Endodermal cell (in vitro differentiated cells): ENCODE results near the gene ATXN10. TPM values are rescaled to one million over a fixed set of nuclear protein-coding genes. Genes with fewer than 3 reads are reported as not detected.
A peak's percentile ranks its signal among the peaks of the same experiment; 100 is the strongest.

Source experiments
- DNase-seq: peaks from one replicate; pipeline ENCODE4 v3.0.0-alpha.2; 2017
- H3K27ac ChIP-seq: 2 replicates; pipeline ENCODE4 v1.5.1; 2013; ENCODE audit warnings: mild to moderate bottlenecking, low read depth, low read length, moderate library complexity
- H3K27me3 ChIP-seq: 2 replicates; pipeline ENCODE4 v1.6.1; 2013; ENCODE audit warnings: mild to moderate bottlenecking, low read length, moderate library complexity; ENCODE audit not compliant: insufficient read depth, control insufficient read depth, poor library complexity, severe bottlenecking
- H3K36me3 ChIP-seq: 2 replicates; pipeline ENCODE4 v1.7.0; 2013; ENCODE audit warnings: mild to moderate bottlenecking, low read length, moderate library complexity; ENCODE audit not compliant: control insufficient read depth, insufficient read depth
- H3K4me1 ChIP-seq: one replicate; pipeline ENCODE4 v1.7.0; 2013; ENCODE audit warnings: low read length; ENCODE audit not compliant: control insufficient read depth, insufficient read depth
- H3K4me3 ChIP-seq: 2 replicates; pipeline ENCODE4 v1.5.1; 2013; ENCODE audit warnings: mild to moderate bottlenecking, low read length, moderate library complexity
- H3K9ac ChIP-seq: 2 replicates; pipeline ENCODE4 v1.6.1; 2013; ENCODE audit warnings: mild to moderate bottlenecking, low read length, moderate library complexity; ENCODE audit not compliant: poor library complexity, severe bottlenecking; ENCODE audit errors: extremely low read depth
- H3K9me3 ChIP-seq: 2 replicates; pipeline ENCODE4 v1.6.1; 2013; ENCODE audit warnings: mild to moderate bottlenecking, low read length, moderate library complexity; ENCODE audit not compliant: control insufficient read depth
- H3K27ac Mint-ChIP-seq: 2 replicates; pipeline ENCODE4 v1.8.0; 2020; ENCODE audit warnings: mixed read lengths
- H3K27me3 Mint-ChIP-seq: 2 replicates; pipeline ENCODE4 v1.8.0; 2021; ENCODE audit warnings: mild to moderate bottlenecking, mixed read lengths; ENCODE audit not compliant: insufficient read depth
- H3K36me3 Mint-ChIP-seq: 2 replicates; pipeline ENCODE4 v1.8.0; 2020; ENCODE audit warnings: low read depth, mixed read lengths
- H3K4me1 Mint-ChIP-seq: 2 replicates; pipeline ENCODE4 v1.8.0; 2020; ENCODE audit warnings: mixed read lengths
- H3K4me3 Mint-ChIP-seq: 2 replicates; pipeline ENCODE4 v1.8.0; 2020; ENCODE audit warnings: mild to moderate bottlenecking, moderate library complexity, mixed read lengths
- H3K9me3 Mint-ChIP-seq: 2 replicates; pipeline ENCODE4 v1.8.0; 2020; ENCODE audit warnings: mild to moderate bottlenecking, mixed read lengths
- WGBS, 2 experiments: methylation state at CpG; one replicate each; pipeline versions ENCODE4 v1.1.5 to v1.1.7; 2013; ENCODE audit warnings: missing lambda C conversion rate in 2 of 2, mixed read lengths in 1 of 2; ENCODE audit not compliant: insufficient coverage in 1 of 2, insufficient read length in 1 of 2; 5-methylcytosine and 5-hydroxymethylcytosine counted together
- total RNA-seq, 2 donors: library from RNA; stranded (reverse); fragmentation: NEBNext Ultra II Directional in 1 of 2; extraction: Animal tissue kit (Norgen Biotek cat#: 25700) in 1 of 2; gene quantifications; 2 replicates in 1 of 2; 3 replicates in 1 of 2; pipeline ENCODE4 v1.2.1, GENCODE V29; 2021
- TF ChIP-seq, protein P1 (sequence below): fragments of 200-600 bp; sonication (generic); conservative IDR thresholded peaks from 2 replicates; pipeline ENCODE4 v1.5.0; 2021; ENCODE audit warnings: antibody characterized with exemption, mild to moderate bottlenecking

Gene ATXN10
- total RNA-seq, 2 donors from 2014 or later: 223 to 266 TPM

DNA sequence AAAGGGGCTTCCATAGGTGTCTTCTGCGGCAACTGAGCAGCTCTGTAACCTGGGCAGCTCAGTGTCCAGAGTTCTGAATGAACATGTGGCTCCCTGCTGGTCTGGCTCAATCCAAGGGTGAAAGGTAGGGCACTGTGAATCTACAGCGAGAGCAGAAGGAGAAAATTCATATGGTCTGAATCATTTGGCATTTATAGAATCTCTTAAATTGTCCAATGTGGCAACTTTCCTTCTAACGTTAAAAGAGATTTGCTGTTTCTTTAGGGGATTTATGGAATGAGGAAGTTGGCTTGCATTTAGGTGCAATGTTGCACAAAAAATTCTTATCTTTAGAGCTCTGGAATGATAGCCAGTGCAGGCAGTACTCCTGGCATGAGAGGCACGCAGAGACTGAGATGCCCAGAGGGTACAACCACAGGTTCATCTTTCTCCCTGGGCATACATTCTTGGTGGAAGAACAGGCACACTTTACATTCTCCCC lies 17.0 kb downstream of the ATXN10 start:
- Histone ChIP-seq H3K4me1 (no peaks in the 10 kb centered on the region), H3K9me3 (peaks cover 6% of the 10 kb centered on the region), H3K36me3 (peaks cover 45% of the 10 kb centered on the region), H3K9ac (no peak overlapping the region), H3K27me3 (no peaks in the 10 kb centered on the region), H3K27ac (no peak overlapping the region), H3K4me3 (no peak overlapping the region)
- Mint-ChIP-seq H3K27ac (no peak overlapping the region), H3K27me3 (no peaks in the 10 kb centered on the region), H3K36me3 (peaks cover 41% of the 10 kb centered on the region), H3K4me1 (peaks cover 15% of the 10 kb centered on the region), H3K9me3 (no peaks in the 10 kb centered on the region), H3K4me3 (no peak overlapping the region)
- no peak for DNase-seq
- WGBS, 2 experiments: 91 to 100% methylated on average over 4 of the region's 4 CpGs
- TF ChIP-seq, protein P1, sequence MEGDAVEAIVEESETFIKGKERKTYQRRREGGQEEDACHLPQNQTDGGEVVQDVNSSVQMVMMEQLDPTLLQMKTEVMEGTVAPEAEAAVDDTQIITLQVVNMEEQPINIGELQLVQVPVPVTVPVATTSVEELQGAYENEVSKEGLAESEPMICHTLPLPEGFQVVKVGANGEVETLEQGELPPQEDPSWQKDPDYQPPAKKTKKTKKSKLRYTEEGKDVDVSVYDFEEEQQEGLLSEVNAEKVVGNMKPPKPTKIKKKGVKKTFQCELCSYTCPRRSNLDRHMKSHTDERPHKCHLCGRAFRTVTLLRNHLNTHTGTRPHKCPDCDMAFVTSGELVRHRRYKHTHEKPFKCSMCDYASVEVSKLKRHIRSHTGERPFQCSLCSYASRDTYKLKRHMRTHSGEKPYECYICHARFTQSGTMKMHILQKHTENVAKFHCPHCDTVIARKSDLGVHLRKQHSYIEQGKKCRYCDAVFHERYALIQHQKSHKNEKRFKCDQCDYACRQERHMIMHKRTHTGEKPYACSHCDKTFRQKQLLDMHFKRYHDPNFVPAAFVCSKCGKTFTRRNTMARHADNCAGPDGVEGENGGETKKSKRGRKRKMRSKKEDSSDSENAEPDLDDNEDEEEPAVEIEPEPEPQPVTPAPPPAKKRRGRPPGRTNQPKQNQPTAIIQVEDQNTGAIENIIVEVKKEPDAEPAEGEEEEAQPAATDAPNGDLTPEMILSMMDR: no peak

GRCh38 chr22:45689211-45689610 lies 17.6 kb downstream of the ATXN10 start:
- Mint-ChIP-seq H3K4me3 (no peak overlapping the region), H3K9me3 (no peaks in the 10 kb centered on the region), H3K4me1 (peaks cover 15% of the 10 kb centered on the region), H3K27me3 (no peaks in the 10 kb centered on the region), H3K36me3 (peaks cover 47% of the 10 kb centered on the region), H3K27ac (no peak overlapping the region)
- 95% methylated on average over 1 of the region's 1 CpG; no CpG with 5 or more reads in 1 of the 2 experiments for WGBS, 2 experiments
- TF ChIP-seq, protein P1: no peak
- no peak overlapping the region for H3K4me3 ChIP-seq
- no peak overlapping the region for H3K9ac ChIP-seq
- H3K27me3 ChIP-seq: no peaks in the 10 kb centered on the region
- H3K9me3 ChIP-seq: peaks cover 8% of the 10 kb centered on the region
- H3K36me3 ChIP-seq: peaks cover 50% of the 10 kb centered on the region
- DNase-seq: no peak
- no peaks in the 10 kb centered on the region for H3K4me1 ChIP-seq
- no peak overlapping the region for H3K27ac ChIP-seq

GRCh38 chr22:45690008-45690407 lies 18.4 kb downstream of the ATXN10 start:
- Histone ChIP-seq H3K36me3 (peaks cover 53% of the 10 kb centered on the region), H3K4me1 (no peaks in the 10 kb centered on the region), H3K9me3 (peaks cover 8% of the 10 kb centered on the region), H3K27ac (no peak overlapping the region), H3K4me3 (no peak overlapping the region), H3K27me3 (no peaks in the 10 kb centered on the region), H3K9ac (no peak overlapping the region)
- peaks cover 15% of the 10 kb centered on the region for H3K4me1 Mint-ChIP-seq
- 96% methylated on average over 2 of the region's 2 CpGs; no CpG with 5 or more reads in 1 of the 2 experiments for WGBS, 2 experiments
- no peak for DNase-seq
- H3K36me3 Mint-ChIP-seq: peaks cover 48% of the 10 kb centered on the region
- TF ChIP-seq, protein P1: no peak
- H3K27me3 Mint-ChIP-seq: no peaks in the 10 kb centered on the region
- H3K4me3 Mint-ChIP-seq: no peak overlapping the region
- H3K27ac Mint-ChIP-seq: peak overlapping the region; percentile 8
- H3K9me3 Mint-ChIP-seq: no peaks in the 10 kb centered on the region
